MM.1S (cell line): ENCODE measurements around the gene EPRS1.

ENCODE experiments used
- EZH2 ChIP-seq: fragments of 300-600 bp; sonication (generic); optimal IDR thresholded peaks from 2 replicates; pipeline ENCODE3; 2017; ENCODE audit warnings: low read depth, mild to moderate bottlenecking, antibody characterized with exemption, low read length, mixed read lengths
- TF ChIP-seq, protein P1 (sequence below): fragments of 300-600 bp; sonication (generic); IDR thresholded peaks from 2 replicates; pipeline ENCODE4 v1.5.1; 2016; ENCODE audit warnings: antibody characterized with exemption, low read length, mixed read lengths

DNA sequence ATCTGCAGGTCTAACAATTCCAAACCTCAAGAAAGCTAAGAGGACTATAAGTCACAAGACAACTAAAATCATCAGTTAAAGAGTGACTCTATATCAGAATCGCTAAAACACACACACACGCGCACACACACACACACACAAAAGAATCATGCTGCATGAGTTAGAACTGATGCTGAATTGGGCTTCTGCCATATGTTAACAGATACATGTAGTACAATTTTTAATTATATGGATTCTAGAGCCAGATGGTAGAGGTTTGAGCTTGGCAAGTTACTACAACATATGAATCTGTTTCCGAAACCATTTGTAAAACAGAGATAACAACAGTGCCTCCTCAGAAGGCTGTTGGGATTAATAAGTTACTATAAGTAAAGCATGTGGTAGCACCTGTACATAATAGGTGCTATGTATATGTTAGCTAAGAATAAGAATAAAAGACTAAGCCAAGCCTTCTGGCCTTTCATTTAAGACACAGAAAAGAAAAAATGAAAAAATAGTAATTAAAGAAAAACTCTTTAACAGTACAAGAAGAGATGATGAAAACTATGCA is 17.9 kb downstream of the EPRS1 start:
- TF ChIP-seq, protein P1, sequence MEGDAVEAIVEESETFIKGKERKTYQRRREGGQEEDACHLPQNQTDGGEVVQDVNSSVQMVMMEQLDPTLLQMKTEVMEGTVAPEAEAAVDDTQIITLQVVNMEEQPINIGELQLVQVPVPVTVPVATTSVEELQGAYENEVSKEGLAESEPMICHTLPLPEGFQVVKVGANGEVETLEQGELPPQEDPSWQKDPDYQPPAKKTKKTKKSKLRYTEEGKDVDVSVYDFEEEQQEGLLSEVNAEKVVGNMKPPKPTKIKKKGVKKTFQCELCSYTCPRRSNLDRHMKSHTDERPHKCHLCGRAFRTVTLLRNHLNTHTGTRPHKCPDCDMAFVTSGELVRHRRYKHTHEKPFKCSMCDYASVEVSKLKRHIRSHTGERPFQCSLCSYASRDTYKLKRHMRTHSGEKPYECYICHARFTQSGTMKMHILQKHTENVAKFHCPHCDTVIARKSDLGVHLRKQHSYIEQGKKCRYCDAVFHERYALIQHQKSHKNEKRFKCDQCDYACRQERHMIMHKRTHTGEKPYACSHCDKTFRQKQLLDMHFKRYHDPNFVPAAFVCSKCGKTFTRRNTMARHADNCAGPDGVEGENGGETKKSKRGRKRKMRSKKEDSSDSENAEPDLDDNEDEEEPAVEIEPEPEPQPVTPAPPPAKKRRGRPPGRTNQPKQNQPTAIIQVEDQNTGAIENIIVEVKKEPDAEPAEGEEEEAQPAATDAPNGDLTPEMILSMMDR, result no peak
- no peak for TF ChIP-seq EZH2
